OCI-LY1 (cell line): Measurements from ENCODE around the gene SLC12A8.

Source experiments
- H2AFZ ChIP-seq: fragments of 200-600 bp; sonication (generic), shearing (Covaris generic); 2 replicates; pipeline ENCODE4 v1.6.0; 2014; ENCODE audit warnings: antibody characterized with exemption, mild to moderate bottlenecking, low read length
- H3F3A ChIP-seq: fragments of 200-600 bp; sonication (generic), shearing (Covaris generic); 2 replicates; pipeline ENCODE4 v1.6.0; 2014; ENCODE audit warnings: mild to moderate bottlenecking, antibody characterized with exemption, low read length, moderate library complexity; ENCODE audit not compliant: insufficient read depth
- H3K27ac ChIP-seq: fragments of 200-600 bp; sonication (generic); 2 replicates; pipeline ENCODE4 v1.5.1; 2014; ENCODE audit warnings: low read length, mixed run types, mild to moderate bottlenecking, low read depth; ENCODE audit not compliant: poor library complexity, severe bottlenecking
- H3K27me3 ChIP-seq: fragments of 200-600 bp; sonication (generic); 2 replicates; pipeline ENCODE4 v1.6.0; 2014; ENCODE audit warnings: antibody characterized with exemption, mild to moderate bottlenecking, low read length, moderate library complexity; ENCODE audit not compliant: insufficient read depth
- H3K36me3 ChIP-seq: fragments of 200-600 bp; sonication (generic); 2 replicates; pipeline ENCODE4 v1.6.1; 2014; ENCODE audit warnings: mild to moderate bottlenecking, antibody characterized with exemption, low read length, moderate library complexity, mixed read lengths; ENCODE audit not compliant: insufficient read depth
- H3K4me1 ChIP-seq: fragments of 200-600 bp; sonication (generic); 2 replicates; pipeline ENCODE4 v1.5.1; 2014; ENCODE audit warnings: mild to moderate bottlenecking, low read length, moderate library complexity; ENCODE audit not compliant: insufficient read depth, severe bottlenecking
- H3K4me2 ChIP-seq: fragments of 200-600 bp; sonication (generic), shearing (Covaris generic); 2 replicates; pipeline ENCODE4 v1.6.1; 2014; ENCODE audit warnings: low read length
- H3K4me3 ChIP-seq: fragments of 200-600 bp; sonication (generic); 2 replicates; pipeline ENCODE4 v1.5.1; 2014; ENCODE audit warnings: low read length, low read depth, mild to moderate bottlenecking, mixed read lengths; ENCODE audit not compliant: poor library complexity, severe bottlenecking
- H3K79me2 ChIP-seq: fragments of 200-600 bp; shearing (Covaris generic); 2 replicates; pipeline ENCODE4 v1.6.1; 2016; ENCODE audit warnings: mixed run types, low read length, mixed read lengths; ENCODE audit not compliant: insufficient read depth
- H3K9ac ChIP-seq: fragments of 200-600 bp; sonication (generic), shearing (Covaris generic); 2 replicates; pipeline ENCODE4 v1.6.1; 2014; ENCODE audit warnings: mild to moderate bottlenecking, low read length, mixed read lengths
- H3K9me2 ChIP-seq: fragments of 200-600 bp; sonication (generic), shearing (Covaris generic); 2 replicates; pipeline ENCODE4 v1.6.1; 2014; ENCODE audit warnings: low read depth, mild to moderate bottlenecking, low read length, mixed read lengths
- H3K9me3 ChIP-seq: fragments of 200-600 bp; shearing (Covaris generic); 2 replicates; pipeline ENCODE4 v1.6.1; 2014; ENCODE audit warnings: low read length, mixed read lengths
- H4K20me1 ChIP-seq: fragments of 200-600 bp; sonication (generic), shearing (Covaris generic); 2 replicates; pipeline ENCODE4 v1.6.0; 2016; ENCODE audit warnings: mild to moderate bottlenecking, low read length; ENCODE audit not compliant: insufficient read depth
- CTCF ChIP-seq: fragments of 200-600 bp; sonication (generic), shearing (Covaris generic); IDR thresholded peaks from 2 replicates; pipeline ENCODE4 v1.5.1; 2017; ENCODE audit warnings: mild to moderate bottlenecking, antibody characterized with exemption, low read length, moderate library complexity, mixed read lengths
- EZH2 ChIP-seq: fragments of 200-600 bp; sonication (generic), shearing (Covaris generic); IDR thresholded peaks from 2 replicates; pipeline ENCODE4 v1.8.0; 2017; ENCODE audit warnings: borderline replicate concordance, mixed run types, mild to moderate bottlenecking, antibody characterized with exemption, low read length, moderate library complexity, mixed read lengths

SLC12A8 gene

DNA sequence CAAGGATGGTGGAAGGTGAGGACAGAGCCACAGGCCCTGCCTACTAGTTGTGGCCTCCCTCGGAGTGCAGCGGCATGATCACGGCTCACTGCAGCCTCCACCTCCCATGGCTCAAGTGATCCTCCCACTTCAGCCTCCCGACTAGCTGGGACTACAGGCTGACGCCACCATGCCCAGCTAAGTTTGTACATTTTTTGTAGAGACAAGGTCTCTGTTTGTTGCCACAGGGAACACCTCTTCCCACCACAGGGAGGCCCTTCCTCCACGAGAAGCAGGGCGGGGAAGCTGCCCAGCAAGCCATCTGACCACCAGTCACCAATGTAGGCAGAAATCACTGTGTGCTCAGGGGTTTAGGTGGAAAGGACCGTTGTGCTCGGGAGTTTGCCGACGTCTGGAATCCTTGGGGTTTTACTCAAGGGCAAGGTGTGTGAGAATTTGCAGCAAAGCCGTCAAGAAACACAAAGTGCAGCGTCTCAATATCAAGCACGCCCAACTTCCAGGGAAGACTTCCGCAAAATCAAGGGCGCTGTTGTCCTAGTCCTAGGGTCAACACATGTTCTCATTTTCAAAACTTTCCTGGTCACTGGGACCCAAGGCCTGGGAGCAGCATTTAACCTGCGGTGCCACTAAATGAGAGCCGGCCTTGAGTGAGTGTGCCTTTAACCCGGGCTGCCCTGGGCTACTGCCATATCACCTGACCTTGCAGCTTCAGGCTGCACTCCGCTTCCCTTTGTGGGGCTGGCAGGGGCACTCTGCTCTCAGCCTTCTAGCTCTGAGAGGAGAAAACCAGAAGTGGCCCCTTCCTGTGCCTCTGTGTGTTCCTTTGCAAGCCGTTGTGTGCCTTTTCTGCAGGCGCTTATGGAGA is 65.7 kb downstream of the SLC12A8 start:
- Histone ChIP-seq H3K4me3 (no peak overlapping the region), H3K9ac (no peak overlapping the region), H3K36me3 (no peaks in the 10 kb centered on the region), H3K27me3 (peaks cover 19% of the 10 kb centered on the region; the same call in 1 of the 2 replicates), H3K9me3 (no peaks in the 10 kb centered on the region), H3F3A (no peaks in the 10 kb centered on the region), H4K20me1 (no peaks in the 10 kb centered on the region), H3K27ac (no peak overlapping the region), H3K79me2 (no peaks in the 10 kb centered on the region), H3K4me2 (no peak overlapping the region; the same call in 1 of the 2 replicates), H3K9me2 (no peaks in the 10 kb centered on the region), H3K4me1 (peaks cover 27% of the 10 kb centered on the region), H2AFZ (no peak overlapping the region)
- no peak for TF ChIP-seq CTCF
- TF ChIP-seq EZH2 = no peak

DNA sequence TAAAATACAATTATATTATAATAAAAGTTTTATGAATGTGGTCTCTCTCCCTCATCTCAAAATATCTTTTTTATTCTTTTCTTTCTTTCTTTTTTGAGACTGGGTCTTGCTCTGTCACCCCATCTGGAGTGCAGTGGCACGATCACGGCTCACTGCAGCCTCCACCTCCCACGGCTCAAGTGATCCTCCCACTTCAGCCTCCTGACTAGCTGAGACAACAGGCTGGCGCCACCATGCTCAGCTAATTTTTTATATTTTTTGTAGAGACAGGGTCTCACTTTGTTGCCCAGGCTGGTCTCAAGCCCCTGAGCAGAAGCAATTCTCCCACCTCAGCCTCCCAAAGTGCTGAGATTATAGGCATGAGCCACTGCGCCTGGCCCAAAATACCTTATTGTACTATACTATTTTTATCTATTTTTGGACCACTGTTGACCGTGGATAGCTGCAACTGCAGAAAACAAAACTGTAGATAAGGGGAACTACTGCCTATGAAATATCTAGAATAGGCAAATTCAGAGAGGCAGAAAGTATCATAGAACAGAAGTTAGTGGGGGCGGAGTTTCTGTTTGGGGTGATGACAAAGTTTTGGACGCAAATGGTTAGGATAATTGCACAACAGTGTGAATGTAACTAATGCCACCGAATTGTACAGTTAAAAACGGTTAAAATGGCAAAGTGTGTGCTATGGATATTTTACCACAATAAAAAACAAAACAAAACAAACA is 66.6 kb downstream of the SLC12A8 start:
- Histone ChIP-seq H3K27ac (no peak overlapping the region), H3K27me3 (peaks cover 19% of the 10 kb centered on the region; the same call in 1 of the 2 replicates), H3F3A (no peaks in the 10 kb centered on the region), H3K9ac (no peak overlapping the region), H3K4me3 (no peak overlapping the region), H3K4me2 (no peak overlapping the region), H3K36me3 (no peaks in the 10 kb centered on the region), H3K9me2 (no peaks in the 10 kb centered on the region), H3K9me3 (no peaks in the 10 kb centered on the region), H3K79me2 (no peaks in the 10 kb centered on the region), H4K20me1 (no peaks in the 10 kb centered on the region), H2AFZ (no peak overlapping the region), H3K4me1 (peaks cover 31% of the 10 kb centered on the region)
- TF ChIP-seq CTCF (no peak), EZH2 (no peak)

- H3K79me2 ChIP-seq = no peaks in the 10 kb centered on the region
- no peaks in the 10 kb centered on the region for H3F3A ChIP-seq
- peaks cover 31% of the 10 kb centered on the region for H3K4me1 ChIP-seq
- TF ChIP-seq CTCF (no peak), EZH2 (no peak)
- H3K9me2 ChIP-seq = no peaks in the 10 kb centered on the region
- no peak overlapping the region for H3K9ac ChIP-seq
- no peaks in the 10 kb centered on the region for H3K36me3 ChIP-seq
- no peak overlapping the region for H3K27ac ChIP-seq
- no peaks in the 10 kb centered on the region for H4K20me1 ChIP-seq
- H3K4me3 ChIP-seq = no peak overlapping the region
- H2AFZ ChIP-seq = no peak overlapping the region
- H3K9me3 ChIP-seq = no peaks in the 10 kb centered on the region
- H3K4me2 ChIP-seq = no peak overlapping the region
- peaks cover 19% of the 10 kb centered on the region; the same call in 1 of the 2 replicates for H3K27me3 ChIP-seq
Measured at GRCh38 chr3:125144653-125145314, 67.8 kb downstream of the SLC12A8 start.
